ENCODE data around the gene R3HDM4.
"Not testable (repeated sequence)": the region's sequence is repeated elsewhere in the genome, so short reads cannot be mapped to it uniquely, and the experiment has no call there.

R3HDM4 gene

DNA sequence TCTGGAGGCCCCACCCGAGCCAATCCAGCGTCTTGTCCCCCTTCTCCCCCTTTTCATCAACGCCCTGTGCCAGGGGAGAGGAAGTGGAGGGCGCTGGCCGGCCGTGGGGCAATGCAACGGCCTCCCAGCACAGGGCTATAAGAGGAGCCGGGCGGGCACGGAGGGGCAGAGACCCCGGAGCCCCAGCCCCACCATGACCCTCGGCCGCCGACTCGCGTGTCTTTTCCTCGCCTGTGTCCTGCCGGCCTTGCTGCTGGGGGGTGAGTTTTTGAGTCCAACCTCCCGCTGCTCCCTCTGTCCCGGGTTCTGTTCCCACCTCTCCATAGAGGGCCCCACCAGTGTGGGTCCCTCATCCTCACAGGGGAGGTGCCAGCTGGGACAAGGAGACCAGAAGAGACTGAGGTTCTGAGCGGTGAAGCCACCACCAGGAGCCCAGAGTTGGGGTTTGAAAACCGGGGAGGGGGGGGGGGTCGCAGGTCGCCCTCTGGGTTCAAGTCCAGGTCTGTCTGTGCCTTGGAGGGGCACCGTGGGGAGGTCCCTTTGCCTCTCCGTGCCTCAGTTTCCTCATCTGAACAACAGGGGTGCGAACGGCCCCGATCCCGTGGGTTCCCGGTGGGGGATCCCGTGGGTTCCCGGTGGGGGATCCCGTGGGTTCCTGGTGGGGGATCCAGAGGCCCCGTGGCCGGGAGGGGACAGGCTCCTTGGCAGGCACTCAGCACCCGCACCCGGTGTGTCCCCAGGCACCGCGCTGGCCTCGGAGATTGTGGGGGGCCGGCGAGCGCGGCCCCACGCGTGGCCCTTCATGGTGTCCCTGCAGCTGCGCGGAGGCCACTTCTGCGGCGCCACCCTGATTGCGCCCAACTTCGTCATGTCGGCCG lies 60.6 kb downstream of the R3HDM4 start, which contains the start of gene ELANE:
Gene ELANE, plus strand, starts transcription at position 168 of the 878 bp plus-strand sequence. Its CDS starts 26 bp downstream, at position 194.
- Histone ChIP-seq H3K36me3 (ENCODE audit: insufficient read depth, low read length) (no peaks in the 10 kb centered on the region), H3K9ac (ENCODE audit: low read depth, low read length, poor library complexity, severe bottlenecking) (no peak within 1 kb of the TSS), H3K27me3 (ENCODE audit: insufficient read depth, low read length, poor library complexity, severe bottlenecking) (no peaks in the 10 kb centered on the region), H3K4me1 (ENCODE audit: insufficient read depth, low read length, poor library complexity, severe bottlenecking) (no peaks in the 10 kb centered on the region), H3K79me2 (ENCODE audit: insufficient read depth, low read length) (no peaks in the 10 kb centered on the region), H3K9me3 (ENCODE audit: insufficient read depth, low read depth, low read length) (no peaks in the 10 kb centered on the region), H2AFZ (ENCODE audit: low read length) (no peak within 1 kb of the TSS), H3K9me2 (replicated peaks; ENCODE audit: low read depth, low read length) (no peaks in the 10 kb centered on the region), H3K4me3 (ENCODE audit: low read length, poor library complexity, severe bottlenecking) (no peak within 1 kb of the TSS), H4K20me1 (ENCODE audit: insufficient read depth, low read length, poor library complexity, severe bottlenecking) (no peaks in the 10 kb centered on the region), H3F3A (ENCODE audit: low read depth) (no peaks in the 10 kb centered on the region), H3K4me2 (ENCODE audit: low read depth, low read length, poor library complexity, severe bottlenecking) (no peak within 1 kb of the TSS)
- TF ChIP-seq, protein P1, sequence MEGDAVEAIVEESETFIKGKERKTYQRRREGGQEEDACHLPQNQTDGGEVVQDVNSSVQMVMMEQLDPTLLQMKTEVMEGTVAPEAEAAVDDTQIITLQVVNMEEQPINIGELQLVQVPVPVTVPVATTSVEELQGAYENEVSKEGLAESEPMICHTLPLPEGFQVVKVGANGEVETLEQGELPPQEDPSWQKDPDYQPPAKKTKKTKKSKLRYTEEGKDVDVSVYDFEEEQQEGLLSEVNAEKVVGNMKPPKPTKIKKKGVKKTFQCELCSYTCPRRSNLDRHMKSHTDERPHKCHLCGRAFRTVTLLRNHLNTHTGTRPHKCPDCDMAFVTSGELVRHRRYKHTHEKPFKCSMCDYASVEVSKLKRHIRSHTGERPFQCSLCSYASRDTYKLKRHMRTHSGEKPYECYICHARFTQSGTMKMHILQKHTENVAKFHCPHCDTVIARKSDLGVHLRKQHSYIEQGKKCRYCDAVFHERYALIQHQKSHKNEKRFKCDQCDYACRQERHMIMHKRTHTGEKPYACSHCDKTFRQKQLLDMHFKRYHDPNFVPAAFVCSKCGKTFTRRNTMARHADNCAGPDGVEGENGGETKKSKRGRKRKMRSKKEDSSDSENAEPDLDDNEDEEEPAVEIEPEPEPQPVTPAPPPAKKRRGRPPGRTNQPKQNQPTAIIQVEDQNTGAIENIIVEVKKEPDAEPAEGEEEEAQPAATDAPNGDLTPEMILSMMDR (conservative IDR thresholded peaks at IDR 0.05; ENCODE audit: low read length) = no peak
- TF ChIP-seq EZH2phosphoT487 (IDR thresholded peaks at IDR 0.05; ENCODE audit: borderline replicate concordance) = no peak

DNA sequence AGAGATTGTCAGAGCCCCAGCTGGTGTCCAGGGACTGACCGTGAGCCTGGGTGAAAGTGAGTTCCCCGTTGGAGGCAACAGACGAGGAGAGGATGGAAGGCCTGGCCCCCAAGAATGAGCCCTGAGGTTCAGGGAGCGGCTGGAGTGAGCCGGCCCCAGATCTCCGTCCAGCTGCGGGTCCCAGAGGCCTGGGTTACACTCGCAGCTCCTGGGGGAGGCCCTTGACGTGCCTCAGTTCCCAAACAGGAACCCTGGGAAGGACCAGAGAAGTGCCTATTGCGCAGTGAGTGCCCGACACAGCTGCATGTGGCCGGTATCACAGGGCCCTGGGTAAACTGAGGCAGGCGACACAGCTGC lies 62.1 kb downstream of the R3HDM4 start:
- Histone ChIP-seq H3K9me3 (ENCODE audit: insufficient read depth, low read depth, low read length) (no peaks in the 10 kb centered on the region), H2AFZ (ENCODE audit: low read length) (no peak overlapping the region), H3K36me3 (ENCODE audit: insufficient read depth, low read length) (no peaks in the 10 kb centered on the region), H3K27me3 (ENCODE audit: insufficient read depth, low read length, poor library complexity, severe bottlenecking) (no peaks in the 10 kb centered on the region), H3K79me2 (ENCODE audit: insufficient read depth, low read length) (no peaks in the 10 kb centered on the region), H3K4me1 (ENCODE audit: insufficient read depth, low read length, poor library complexity, severe bottlenecking) (no peaks in the 10 kb centered on the region), H3K9me2 (replicated peaks; ENCODE audit: low read depth, low read length) (no peaks in the 10 kb centered on the region), H3K4me2 (ENCODE audit: low read depth, low read length, poor library complexity, severe bottlenecking) (no peak overlapping the region), H3F3A (ENCODE audit: low read depth) (no peaks in the 10 kb centered on the region), H4K20me1 (ENCODE audit: insufficient read depth, low read length, poor library complexity, severe bottlenecking) (no peaks in the 10 kb centered on the region), H3K4me3 (ENCODE audit: low read length, poor library complexity, severe bottlenecking) (no peak overlapping the region), H3K9ac (ENCODE audit: low read depth, low read length, poor library complexity, severe bottlenecking) (no peak overlapping the region)
- TF ChIP-seq EZH2phosphoT487 (IDR thresholded peaks at IDR 0.05; ENCODE audit: borderline replicate concordance) = no peak
- TF ChIP-seq, protein P1 (conservative IDR thresholded peaks at IDR 0.05; ENCODE audit: low read length) = no peak

DNA sequence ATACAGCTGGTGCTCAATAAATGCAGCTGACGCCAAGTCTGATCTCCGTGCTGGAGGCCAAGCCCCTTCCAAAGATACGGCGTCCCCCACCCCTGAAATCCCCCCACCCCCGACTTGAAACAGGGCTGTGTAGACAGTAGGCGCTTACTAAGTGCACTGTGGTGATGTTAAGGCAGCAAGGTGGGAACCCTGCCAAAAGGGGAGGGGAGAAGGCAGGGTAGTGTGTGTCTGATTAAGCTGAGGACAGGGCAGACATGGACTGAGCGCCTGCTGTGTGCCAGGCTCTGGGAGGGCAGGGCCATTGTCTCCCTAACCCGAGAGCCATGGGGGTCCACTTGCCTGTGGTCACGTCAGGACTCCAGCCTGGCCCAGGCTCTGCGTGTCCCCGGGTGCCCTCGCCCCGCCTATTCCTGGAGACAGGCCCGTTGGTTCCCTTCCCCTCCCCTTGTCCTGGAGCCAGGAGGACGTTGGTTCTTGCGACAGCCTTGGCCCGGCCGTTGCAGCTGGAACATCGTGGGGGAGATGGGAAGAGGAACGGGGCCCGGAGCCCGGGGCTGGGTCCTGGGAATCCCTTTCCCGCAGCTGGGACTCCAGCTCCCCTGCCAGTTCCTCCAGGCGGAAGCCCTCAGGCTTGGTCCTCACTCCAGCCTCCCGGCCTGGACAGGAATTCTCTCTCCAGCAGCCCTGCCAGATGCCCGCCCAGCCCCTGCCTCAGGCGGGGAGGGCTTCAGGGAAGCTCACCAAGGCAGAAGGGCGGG lies 62.6 kb downstream of the R3HDM4 start:
- TF ChIP-seq EZH2phosphoT487 (IDR thresholded peaks at IDR 0.05; ENCODE audit: borderline replicate concordance) = no peak
- TF ChIP-seq, protein P1 (conservative IDR thresholded peaks at IDR 0.05; ENCODE audit: low read length) = no peak
- Histone ChIP-seq H3K4me1 (ENCODE audit: insufficient read depth, low read length, poor library complexity, severe bottlenecking) (no peaks in the 10 kb centered on the region), H4K20me1 (ENCODE audit: insufficient read depth, low read length, poor library complexity, severe bottlenecking) (no peaks in the 10 kb centered on the region), H3K4me3 (ENCODE audit: low read length, poor library complexity, severe bottlenecking) (no peak overlapping the region), H3K4me2 (ENCODE audit: low read depth, low read length, poor library complexity, severe bottlenecking) (no peak overlapping the region), H3K27me3 (ENCODE audit: insufficient read depth, low read length, poor library complexity, severe bottlenecking) (no peaks in the 10 kb centered on the region), H3K9me2 (replicated peaks; ENCODE audit: low read depth, low read length) (no peaks in the 10 kb centered on the region), H2AFZ (ENCODE audit: low read length) (no peak overlapping the region), H3K9me3 (ENCODE audit: insufficient read depth, low read depth, low read length) (no peaks in the 10 kb centered on the region), H3K79me2 (ENCODE audit: insufficient read depth, low read length) (no peaks in the 10 kb centered on the region), H3K36me3 (ENCODE audit: insufficient read depth, low read length) (no peaks in the 10 kb centered on the region), H3F3A (ENCODE audit: low read depth) (no peaks in the 10 kb centered on the region), H3K9ac (ENCODE audit: low read depth, low read length, poor library complexity, severe bottlenecking) (no peak overlapping the region)

DNA sequence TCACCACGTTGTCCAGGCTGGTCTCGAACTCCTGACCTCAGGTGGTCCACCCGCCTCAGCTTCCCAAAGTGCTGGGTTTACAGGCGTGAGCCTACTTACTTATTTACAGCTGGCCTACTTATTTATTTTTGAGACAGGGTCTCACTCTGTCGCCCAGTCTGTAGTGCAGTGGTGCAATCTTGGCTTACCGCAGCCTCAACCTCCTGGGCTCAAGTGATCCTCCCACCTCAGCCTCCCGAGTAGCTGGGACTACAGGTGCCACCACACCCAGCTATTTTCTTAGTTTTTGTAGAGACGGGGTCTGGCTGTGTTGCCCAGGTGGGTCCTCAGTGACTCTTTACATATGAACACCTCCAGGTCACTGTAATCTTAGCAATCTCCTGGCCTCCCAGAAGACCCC lies 63.8 kb downstream of the R3HDM4 start:
- not testable (repeated sequence) for H4K20me1 ChIP-seq (ENCODE audit: insufficient read depth, low read length, poor library complexity, severe bottlenecking); H3K4me3 ChIP-seq (ENCODE audit: low read length, poor library complexity, severe bottlenecking); H3F3A ChIP-seq (ENCODE audit: low read depth); H3K27me3 ChIP-seq (ENCODE audit: insufficient read depth, low read length, poor library complexity, severe bottlenecking); H3K4me1 ChIP-seq (ENCODE audit: insufficient read depth, low read length, poor library complexity, severe bottlenecking); H3K9me3 ChIP-seq (ENCODE audit: insufficient read depth, low read depth, low read length); H3K79me2 ChIP-seq (ENCODE audit: insufficient read depth, low read length); H2AFZ ChIP-seq (ENCODE audit: low read length); H3K36me3 ChIP-seq (ENCODE audit: insufficient read depth, low read length); H3K9ac ChIP-seq (ENCODE audit: low read depth, low read length, poor library complexity, severe bottlenecking); H3K9me2 ChIP-seq (replicated peaks; ENCODE audit: low read depth, low read length); H3K4me2 ChIP-seq (ENCODE audit: low read depth, low read length, poor library complexity, severe bottlenecking)

Data from Loucy (cell line).